IPS-18c (cell line): Measurements from ENCODE around the gene ABCG1.

Source experiments
- H3K4me3 ChIP-seq: 2 replicates; pipeline ENCODE4 v1.7.0; 2013; ENCODE audit warnings: low read depth, mild to moderate bottlenecking, low read length, moderate library complexity; ENCODE audit not compliant: insufficient read depth
- H3K9me3 ChIP-seq: one replicate; pipeline ENCODE4 v1.6.1; 2013; ENCODE audit warnings: mild to moderate bottlenecking, low read length, moderate library complexity; ENCODE audit not compliant: control insufficient read depth, insufficient read depth

Gene ABCG1

DNA sequence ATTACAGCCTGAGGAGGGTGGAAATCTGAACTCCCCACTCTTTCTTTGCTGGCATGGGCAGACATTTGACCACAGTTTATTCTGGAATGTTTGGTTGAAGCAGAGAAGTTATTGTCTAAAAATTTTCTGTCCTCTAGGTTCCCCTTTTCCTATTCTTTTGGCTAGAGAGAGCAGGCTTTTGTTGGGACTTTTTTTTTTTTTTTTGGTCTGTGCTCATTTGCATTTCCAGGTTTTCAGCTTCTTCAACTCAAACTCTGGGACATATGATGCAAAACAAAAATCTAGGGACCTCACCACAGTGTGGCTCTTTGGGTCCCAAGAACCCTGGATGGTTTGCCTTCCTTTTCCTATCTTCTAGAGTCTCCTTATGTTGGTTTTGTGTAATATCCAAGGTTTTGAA is 10.9 kb upstream of the ABCG1 start:
- Histone ChIP-seq H3K9me3 (no peaks in the 10 kb centered on the region), H3K4me3 (no peak overlapping the region)

GRCh38 chr21:42208801-42209490 is 10.0 kb upstream of the ABCG1 start:
- Histone ChIP-seq H3K9me3 (no peaks in the 10 kb centered on the region), H3K4me3 (peak overlapping the region; percentile 3; the same call in 1 of the 2 replicates)

GRCh38 chr21:42209801-42210479 is 9.0 kb upstream of the ABCG1 start:
- Histone ChIP-seq H3K9me3 (no peaks in the 10 kb centered on the region), H3K4me3 (no peak overlapping the region)

GRCh38 chr21:42212266-42212665 is 6.7 kb upstream of the ABCG1 start:
- H3K9me3 ChIP-seq = peaks cover 2% of the 10 kb centered on the region
- no peak overlapping the region for H3K4me3 ChIP-seq

DNA sequence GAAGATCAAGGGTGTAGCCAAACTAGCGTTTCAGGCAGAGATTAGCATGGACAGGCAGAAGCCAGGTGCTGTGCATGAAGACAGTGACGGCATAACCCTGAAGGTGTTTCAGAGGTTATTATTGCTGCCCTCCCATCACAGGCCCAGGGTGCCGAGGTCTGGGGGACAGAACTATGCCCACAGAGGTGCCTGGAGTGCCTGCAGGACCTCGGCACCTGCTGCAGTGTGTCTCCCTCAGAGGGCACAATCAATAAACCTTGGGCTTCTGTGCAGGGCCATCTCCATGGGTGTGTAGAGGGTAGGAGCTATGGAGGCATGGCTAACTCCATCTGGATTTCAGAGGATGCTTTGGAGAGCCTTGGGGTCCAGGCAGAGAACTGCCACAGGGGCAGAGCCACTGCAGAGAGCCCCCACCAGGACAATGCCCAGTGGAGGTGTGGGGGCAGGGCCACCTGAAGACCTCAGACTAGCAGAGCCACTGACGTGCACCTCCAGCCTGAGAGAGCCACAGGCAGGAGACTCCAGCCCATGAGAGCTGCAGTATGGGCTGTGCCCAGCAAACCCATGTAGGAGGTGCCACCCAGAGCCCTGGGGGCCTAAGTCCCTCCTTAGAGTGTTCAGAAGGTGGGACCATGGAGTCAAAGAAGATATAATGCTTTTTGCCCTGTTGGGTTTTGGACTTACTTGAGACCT is 5.7 kb upstream of the ABCG1 start:
- Histone ChIP-seq H3K9me3 (peaks cover 2% of the 10 kb centered on the region), H3K4me3 (no peak overlapping the region)

DNA sequence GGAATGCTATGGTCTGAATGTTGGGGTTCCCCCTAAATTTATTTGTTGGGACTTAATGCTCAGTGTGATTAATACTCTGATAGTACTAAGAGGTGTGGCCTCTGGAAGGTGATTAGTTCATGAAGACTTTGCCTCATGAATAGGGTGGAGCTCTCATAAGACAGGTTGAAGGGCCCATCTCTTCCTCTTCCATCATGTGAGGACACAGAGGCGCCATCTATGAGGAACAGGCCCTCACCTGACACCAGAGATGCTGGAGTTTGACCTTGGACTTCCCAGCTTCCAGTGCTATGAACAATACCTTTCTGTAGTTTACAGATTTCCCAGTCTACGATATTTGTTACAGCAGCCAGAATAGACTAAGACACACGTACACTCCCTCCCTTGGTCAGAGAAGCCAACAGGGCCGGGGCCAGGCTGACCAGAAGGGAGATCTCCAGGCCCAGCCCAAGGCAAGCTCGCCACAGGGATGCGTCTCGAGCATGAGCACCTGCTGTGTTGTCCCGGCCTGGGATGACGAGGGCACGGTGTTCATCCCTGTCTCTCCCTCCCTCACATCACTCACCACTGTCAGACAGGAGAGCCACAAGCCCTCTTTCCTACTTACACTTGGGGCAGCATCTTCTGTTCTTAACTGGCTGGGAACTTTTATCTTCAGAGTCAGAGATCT is 4.7 kb upstream of the ABCG1 start:
- Histone ChIP-seq H3K4me3 (no peak overlapping the region), H3K9me3 (peaks cover 2% of the 10 kb centered on the region)

GRCh38 chr21:42214921-42215320 is 4.0 kb upstream of the ABCG1 start:
- H3K4me3 ChIP-seq = no peak overlapping the region

GRCh38 chr21:42215942-42216725 is 2.8 kb upstream of the ABCG1 start:
- Histone ChIP-seq H3K9me3 (peaks cover 2% of the 10 kb centered on the region), H3K4me3 (no peak overlapping the region)

More at GRCh38 chr21:42214921-42215320, 4.0 kb upstream of the ABCG1 start:
- peaks cover 2% of the 10 kb centered on the region for H3K9me3 ChIP-seq

DNA sequence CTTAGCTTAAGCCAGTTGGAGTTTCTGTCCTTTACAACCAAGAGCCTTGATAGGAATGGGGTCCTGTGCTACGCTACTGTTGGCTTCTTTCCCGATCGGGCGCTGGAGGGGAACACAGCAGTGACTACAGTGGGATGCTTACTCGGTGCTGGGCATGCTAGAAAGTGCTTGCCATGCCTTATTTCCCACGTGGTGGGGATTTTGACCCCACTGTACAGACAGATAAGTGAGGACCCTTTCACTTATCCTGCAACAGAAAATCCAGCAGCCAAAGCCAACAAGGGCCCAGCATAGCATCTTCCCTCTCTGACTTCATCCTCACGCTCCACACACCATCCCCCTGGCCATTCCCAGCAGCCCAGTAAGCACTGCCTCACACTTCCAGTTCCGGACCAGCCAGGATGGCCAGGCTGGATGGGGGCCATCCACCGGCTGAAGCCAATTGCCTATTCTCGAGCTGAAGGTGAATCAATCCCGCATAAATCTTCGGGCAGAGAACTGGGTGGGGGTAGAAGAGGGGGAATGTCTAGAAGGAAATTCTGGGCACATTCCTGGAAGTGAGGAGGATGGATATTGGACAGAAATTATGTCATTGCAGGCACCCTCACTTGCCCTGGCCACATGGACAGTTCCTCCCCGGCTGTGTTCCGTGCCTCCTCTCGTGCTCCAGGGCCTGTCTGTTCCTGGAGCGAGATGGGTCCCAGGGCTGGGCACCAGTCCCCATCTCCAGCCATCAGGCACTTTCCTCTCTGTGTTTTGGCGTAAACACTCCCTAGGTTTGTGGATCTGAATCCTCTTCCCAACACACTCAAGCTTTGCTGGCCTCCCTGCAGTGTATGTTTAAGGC is 2.0 kb upstream of the ABCG1 start:
- peaks cover 2% of the 10 kb centered on the region for H3K9me3 ChIP-seq
- no peak overlapping the region for H3K4me3 ChIP-seq

- Histone ChIP-seq H3K9me3 (peaks cover 2% of the 10 kb centered on the region), H3K4me3 (peak overlapping the region; percentile 57)
Observed at GRCh38 chr21:42219606-42220137, 732 bp downstream of the ABCG1 start.

GRCh38 chr21:42220138-42220701 is 1.3 kb downstream of the ABCG1 start:
- H3K4me3 ChIP-seq = peak overlapping the region; percentile 57
- peaks cover 2% of the 10 kb centered on the region for H3K9me3 ChIP-seq

DNA sequence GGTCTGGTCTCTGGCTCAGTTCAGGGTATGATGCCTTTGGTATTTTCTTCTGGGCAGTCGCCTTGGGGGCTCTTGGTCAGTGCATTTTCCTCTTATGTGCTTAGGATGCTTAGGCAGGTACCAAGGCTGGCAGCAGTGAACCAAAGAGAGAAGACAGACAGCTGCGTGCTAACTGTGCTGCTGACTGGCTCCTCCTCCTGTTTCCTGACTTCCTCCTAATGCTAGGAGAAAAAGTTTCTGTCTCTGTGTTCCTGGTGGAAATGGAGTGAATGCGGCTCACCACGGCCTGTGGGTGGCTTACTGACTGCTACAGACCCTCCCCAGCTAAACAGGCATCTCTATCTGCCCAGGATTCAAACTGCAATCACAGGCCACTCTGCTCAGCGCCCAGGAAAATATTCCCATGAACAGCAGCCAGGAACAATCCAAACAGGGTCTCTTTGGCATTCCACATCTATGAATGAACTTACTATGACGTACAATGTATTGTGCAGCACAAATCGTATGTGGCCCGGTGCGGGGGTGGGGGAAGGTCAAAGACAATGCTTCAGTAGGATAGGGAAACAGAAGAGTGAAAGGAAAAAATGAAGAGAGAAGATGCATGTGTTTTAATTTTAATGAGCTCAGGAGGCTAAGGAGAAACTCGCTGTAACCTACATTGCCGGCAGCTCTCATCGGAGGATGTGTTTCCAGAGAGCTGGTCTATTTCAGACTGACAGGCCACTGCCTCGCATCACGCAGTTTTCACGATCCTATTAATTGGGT is 2.8 kb downstream of the ABCG1 start:
- Histone ChIP-seq H3K9me3 (peaks cover 2% of the 10 kb centered on the region), H3K4me3 (no peak overlapping the region)

DNA sequence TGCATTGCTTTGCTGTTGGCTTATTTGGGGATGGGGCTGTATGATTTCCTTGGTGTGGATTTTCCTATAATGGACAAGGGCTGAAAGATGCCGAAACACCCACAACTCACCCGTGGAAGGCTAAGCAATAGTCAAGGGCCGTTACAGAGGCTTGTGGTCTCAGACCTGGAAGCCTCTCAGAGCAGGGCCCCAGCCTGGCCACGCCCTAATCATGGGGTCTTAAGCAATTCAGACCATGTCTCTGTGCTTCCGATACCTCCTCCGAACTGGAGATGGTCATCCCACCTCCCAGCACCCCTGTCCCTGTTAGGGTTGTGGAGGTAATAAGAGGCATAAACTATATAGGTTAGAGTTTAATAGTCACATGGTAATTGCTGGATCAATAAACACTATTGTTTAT is 3.4 kb downstream of the ABCG1 start:
- H3K4me3 ChIP-seq = no peak overlapping the region
- H3K9me3 ChIP-seq = no peaks in the 10 kb centered on the region

GRCh38 chr21:42222821-42223390 is 4.0 kb downstream of the ABCG1 start:
- H3K4me3 ChIP-seq = no peak overlapping the region
- no peaks in the 10 kb centered on the region for H3K9me3 ChIP-seq
